ENCODE data around the gene TRMT1.

DNA sequence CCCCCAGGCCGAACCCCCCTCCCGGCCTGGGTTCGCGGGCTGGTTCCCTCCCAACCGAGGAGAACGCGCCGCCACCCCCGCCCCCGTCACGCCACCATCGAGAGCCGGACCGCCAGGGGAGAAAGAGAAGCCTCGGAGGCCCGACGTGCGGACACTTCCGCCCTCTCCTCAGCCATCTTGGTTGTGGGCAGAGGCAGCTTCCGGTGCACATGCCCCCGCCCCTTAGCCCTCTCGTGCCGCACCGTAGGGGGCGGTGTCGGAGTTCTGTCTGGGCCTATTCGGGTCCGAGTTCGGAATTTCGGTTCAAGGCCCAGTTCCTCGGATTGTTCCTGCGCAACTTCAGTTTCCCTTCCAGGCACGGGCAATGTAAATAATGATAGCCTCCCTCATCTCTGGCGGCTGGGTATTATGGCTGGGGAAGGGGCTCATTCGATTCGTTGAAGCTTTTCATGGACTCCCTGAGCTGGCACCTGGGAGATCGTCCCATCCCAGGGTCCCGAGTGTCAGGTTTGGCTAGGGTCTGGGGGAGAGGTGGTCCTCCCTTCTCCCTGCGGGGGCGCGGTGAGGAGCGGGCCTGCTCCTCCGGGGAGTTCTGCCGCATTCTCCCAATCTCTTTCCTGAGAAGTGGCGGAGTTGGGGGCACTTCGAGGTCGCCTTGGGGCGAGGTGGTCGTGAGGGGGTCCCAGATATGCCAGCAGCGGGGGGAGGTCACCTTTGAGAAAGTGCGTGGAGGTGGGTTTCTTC lies 33.8 kb upstream of the TRMT1 start, which contains the start of the genes IER2 and STX10:
- TF ChIP-seq, protein P1, sequence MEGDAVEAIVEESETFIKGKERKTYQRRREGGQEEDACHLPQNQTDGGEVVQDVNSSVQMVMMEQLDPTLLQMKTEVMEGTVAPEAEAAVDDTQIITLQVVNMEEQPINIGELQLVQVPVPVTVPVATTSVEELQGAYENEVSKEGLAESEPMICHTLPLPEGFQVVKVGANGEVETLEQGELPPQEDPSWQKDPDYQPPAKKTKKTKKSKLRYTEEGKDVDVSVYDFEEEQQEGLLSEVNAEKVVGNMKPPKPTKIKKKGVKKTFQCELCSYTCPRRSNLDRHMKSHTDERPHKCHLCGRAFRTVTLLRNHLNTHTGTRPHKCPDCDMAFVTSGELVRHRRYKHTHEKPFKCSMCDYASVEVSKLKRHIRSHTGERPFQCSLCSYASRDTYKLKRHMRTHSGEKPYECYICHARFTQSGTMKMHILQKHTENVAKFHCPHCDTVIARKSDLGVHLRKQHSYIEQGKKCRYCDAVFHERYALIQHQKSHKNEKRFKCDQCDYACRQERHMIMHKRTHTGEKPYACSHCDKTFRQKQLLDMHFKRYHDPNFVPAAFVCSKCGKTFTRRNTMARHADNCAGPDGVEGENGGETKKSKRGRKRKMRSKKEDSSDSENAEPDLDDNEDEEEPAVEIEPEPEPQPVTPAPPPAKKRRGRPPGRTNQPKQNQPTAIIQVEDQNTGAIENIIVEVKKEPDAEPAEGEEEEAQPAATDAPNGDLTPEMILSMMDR (IDR thresholded peaks at IDR 0.05), result peak; percentile 53 to 59 (median 54)
- TF ChIP-seq POLR2AphosphoS5 (IDR thresholded peaks at IDR 0.05; ENCODE audit: insufficient read depth in 1 of 2, low read depth in 1 of 2) (peak; percentile 95 to 99), POLR2A (IDR thresholded peaks at IDR 0.05) (peak in 1 of 2 donors; percentile 91)
